Fibroblast of lung (primary cell): Measurements from ENCODE around the gene HOXB13. TPM values are rescaled to one million over a fixed set of nuclear protein-coding genes. Genes with fewer than 3 reads are reported as not detected.
A peak's percentile ranks its signal among the peaks of the same experiment; 100 is the strongest.

Experiments used
- DNase-seq, 2 donors: peaks; one replicate each; pipeline versions ENCODE4 v3.0.0 to v3.0.0-alpha.2; 2010; ENCODE audit warnings: low read depth in 2 of 2
- H2AFZ ChIP-seq: 2 replicates; pipeline ENCODE4 v1.5.1; 2012; ENCODE audit warnings: low read length, control low read depth, inconsistent platforms
- H3K27ac ChIP-seq: 2 replicates; pipeline ENCODE4 v1.5.1; 2011; ENCODE audit warnings: low read length, control low read depth; ENCODE audit not compliant: insufficient read depth
- H3K27me3 ChIP-seq: 2 replicates; pipeline ENCODE4 v1.5.1; 2011; ENCODE audit warnings: mild to moderate bottlenecking, low read length; ENCODE audit not compliant: control insufficient read depth, insufficient read depth
- H3K36me3 ChIP-seq: 2 replicates; pipeline ENCODE4 v1.5.1; 2011; ENCODE audit warnings: low read length; ENCODE audit not compliant: control insufficient read depth, insufficient read depth
- H3K4me1 ChIP-seq: 2 replicates; pipeline ENCODE4 v1.5.1; 2011; ENCODE audit warnings: low read length; ENCODE audit not compliant: control insufficient read depth, insufficient read depth; ENCODE audit errors: extremely low read depth
- H3K4me2 ChIP-seq: 2 replicates; pipeline ENCODE4 v1.5.1; 2011; ENCODE audit warnings: low read length, control low read depth; ENCODE audit not compliant: insufficient read depth; ENCODE audit errors: extremely low read depth
- H3K4me3 ChIP-seq, 4 experiments: fragments of 200-600 bp in 1 of 4; sonication (generic) in 1 of 4; replicated peaks in 1 of 4; 2 replicates each; pipeline ENCODE4 v1.5.1; 2011 to 2016; ENCODE audit warnings: low read length in 4 of 4, low read depth in 3 of 4, mild to moderate bottlenecking in 3 of 4, control low read depth in 2 of 4, inconsistent platforms in 1 of 4, mixed read lengths in 1 of 4; ENCODE audit not compliant: insufficient read depth in 1 of 4; ENCODE audit errors: control extremely low read depth in 1 of 4
- H3K79me2 ChIP-seq: 2 replicates; pipeline ENCODE4 v1.5.1; 2012; ENCODE audit warnings: mild to moderate bottlenecking, low read length, inconsistent platforms; ENCODE audit not compliant: control insufficient read depth, insufficient read depth
- H3K9ac ChIP-seq: 2 replicates; pipeline ENCODE4 v1.5.1; 2011; ENCODE audit warnings: mild to moderate bottlenecking, low read length, control low read depth; ENCODE audit not compliant: insufficient read depth
- H3K9me3 ChIP-seq: 2 replicates; pipeline ENCODE4 v1.5.1; 2012; ENCODE audit warnings: low read depth, low read length; ENCODE audit not compliant: control insufficient read depth, insufficient read depth
- H4K20me1 ChIP-seq: 2 replicates; pipeline ENCODE4 v1.5.1; 2011; ENCODE audit warnings: low read length; ENCODE audit not compliant: control insufficient read depth, insufficient read depth; ENCODE audit errors: extremely low read depth
- CTCF ChIP-seq, 2 donors: IDR thresholded peaks in 1 of 2; conservative IDR thresholded peaks in 1 of 2; 1 replicate in 1 of 2; 2 replicates in 1 of 2; pipeline ENCODE4 v1.5.1; 2011 to 2012; ENCODE audit warnings: low read length in 2 of 2, control low read depth in 1 of 2, inconsistent platforms in 1 of 2, low read depth in 1 of 2, mild to moderate bottlenecking in 1 of 2
- EZH2 ChIP-seq: IDR thresholded peaks from 2 replicates; pipeline ENCODE4 v1.5.1; 2012; ENCODE audit warnings: low read length, control low read depth, mild to moderate bottlenecking; ENCODE audit errors: missing control alignments
- polyA plus RNA-seq, 2 donors: library from polyadenylated mRNA; depleted of rRNA in 1 of 2; stranded (reverse) in 1 of 2; unstranded in 1 of 2; fragments of >200 nt; gene quantifications; 2 replicates each; pipeline ENCODE4 v1.2.1, GENCODE V29; 2011 to 2012; ENCODE audit warnings: missing spikeins in 1 of 2
- total RNA-seq: library from RNA; depleted of rRNA; stranded (reverse); fragments of >200 nt; gene quantifications from 2 replicates; pipeline ENCODE4 v1.2.1, GENCODE V29; 2014

HOXB13 gene
- total and polyA plus RNA-seq, 2 donors (not counting 1 experiment from before 2014, with no cell fraction given) = not detected

GRCh38 chr17:48748718-48749566, 20.4 kb upstream of the HOXB13 start:
- no peaks in the 10 kb centered on the region for H3K36me3 ChIP-seq
- H3K79me2 ChIP-seq = no peaks in the 10 kb centered on the region
- H3K27me3 ChIP-seq = peaks cover 91% of the 10 kb centered on the region
- H2AFZ ChIP-seq = no peak overlapping the region
- no peak overlapping the region for H3K4me2 ChIP-seq
- H3K9ac ChIP-seq = no peak overlapping the region
- no peaks in the 10 kb centered on the region for H3K9me3 ChIP-seq
- no peak overlapping the region for H3K27ac ChIP-seq
- H3K4me3 ChIP-seq = no peak overlapping the region
- TF ChIP-seq EZH2 (no peak), CTCF (conservative IDR thresholded peaks at IDR 0.05 in 1 of 2, IDR thresholded peaks at IDR 0.05 in 1 of 2; ENCODE audit: low read depth in 1 of 2, low read length in 2 of 2) (no peak)
- no peaks in the 10 kb centered on the region for H4K20me1 ChIP-seq
- peaks cover under 1% of the 10 kb centered on the region for H3K4me1 ChIP-seq
- peak in 1 of 2 donors; percentile 14 for DNase-seq

- TF ChIP-seq EZH2 (peak; percentile 83), CTCF (conservative IDR thresholded peaks at IDR 0.05 in 1 of 2, IDR thresholded peaks at IDR 0.05 in 1 of 2; ENCODE audit: low read depth in 1 of 2, low read length in 2 of 2) (no peak)
Measured at GRCh38 chr17:48747445-48748363, 19.2 kb upstream of the HOXB13 start.

GRCh38 chr17:48746916-48747444, 18.4 kb upstream of the HOXB13 start:
- TF ChIP-seq EZH2 = peak; percentile 52
- no peak for TF ChIP-seq CTCF (conservative IDR thresholded peaks at IDR 0.05 in 1 of 2, IDR thresholded peaks at IDR 0.05 in 1 of 2; ENCODE audit: low read depth in 1 of 2, low read length in 2 of 2)
- Histone ChIP-seq H3K4me3 (no peak overlapping the region), H2AFZ (no peak overlapping the region), H3K27ac (no peak overlapping the region), H3K36me3 (no peaks in the 10 kb centered on the region), H3K9me3 (no peaks in the 10 kb centered on the region), H3K79me2 (no peaks in the 10 kb centered on the region), H3K4me2 (no peak overlapping the region), H3K4me1 (no peaks in the 10 kb centered on the region), H4K20me1 (no peaks in the 10 kb centered on the region), H3K9ac (no peak overlapping the region), H3K27me3 (peaks cover 89% of the 10 kb centered on the region)
- DNase-seq = no peak

More at GRCh38 chr17:48747445-48748363, 19.2 kb upstream of the HOXB13 start:
- Histone ChIP-seq H4K20me1 (no peaks in the 10 kb centered on the region), H3K4me2 (no peak overlapping the region), H3K9me3 (no peaks in the 10 kb centered on the region), H2AFZ (no peak overlapping the region), H3K27me3 (peaks cover 91% of the 10 kb centered on the region), H3K36me3 (no peaks in the 10 kb centered on the region), H3K9ac (no peak overlapping the region), H3K27ac (no peak overlapping the region), H3K4me3 (no peak overlapping the region), H3K79me2 (no peaks in the 10 kb centered on the region), H3K4me1 (no peaks in the 10 kb centered on the region)
- DNase-seq = no peak
